HG02759 (cell line): Measurements from ENCODE around the gene CAMK1D.

ENCODE experiments used
- ATAC-seq: cut with Tn5 transposase; IDR thresholded peaks from one replicate; pipeline ENCODE4 v1.9.1; 2021; ENCODE audit warnings: mild to moderate bottlenecking, moderate library complexity; ENCODE audit not compliant: unreplicated experiment

Gene CAMK1D

DNA sequence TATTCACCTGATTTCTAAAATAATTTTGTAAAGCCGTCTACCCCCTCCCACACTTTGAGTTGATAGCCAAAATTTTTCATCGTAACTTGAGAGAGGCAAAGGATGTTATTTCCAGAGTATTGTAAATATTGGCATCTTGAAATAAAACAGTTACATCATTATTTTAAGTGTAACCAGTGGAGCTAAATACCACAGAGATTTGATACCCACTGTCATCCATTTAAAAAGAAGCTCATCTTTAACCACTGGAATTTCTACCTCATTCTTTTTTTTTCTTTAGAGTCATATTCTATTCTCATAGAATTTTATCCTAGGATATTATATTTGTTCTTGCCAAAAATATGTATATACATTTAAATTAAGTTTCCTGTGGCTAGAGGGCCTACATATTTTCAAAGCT is 48.6 kb downstream of the CAMK1D start:
- no peak for ATAC-seq

DNA sequence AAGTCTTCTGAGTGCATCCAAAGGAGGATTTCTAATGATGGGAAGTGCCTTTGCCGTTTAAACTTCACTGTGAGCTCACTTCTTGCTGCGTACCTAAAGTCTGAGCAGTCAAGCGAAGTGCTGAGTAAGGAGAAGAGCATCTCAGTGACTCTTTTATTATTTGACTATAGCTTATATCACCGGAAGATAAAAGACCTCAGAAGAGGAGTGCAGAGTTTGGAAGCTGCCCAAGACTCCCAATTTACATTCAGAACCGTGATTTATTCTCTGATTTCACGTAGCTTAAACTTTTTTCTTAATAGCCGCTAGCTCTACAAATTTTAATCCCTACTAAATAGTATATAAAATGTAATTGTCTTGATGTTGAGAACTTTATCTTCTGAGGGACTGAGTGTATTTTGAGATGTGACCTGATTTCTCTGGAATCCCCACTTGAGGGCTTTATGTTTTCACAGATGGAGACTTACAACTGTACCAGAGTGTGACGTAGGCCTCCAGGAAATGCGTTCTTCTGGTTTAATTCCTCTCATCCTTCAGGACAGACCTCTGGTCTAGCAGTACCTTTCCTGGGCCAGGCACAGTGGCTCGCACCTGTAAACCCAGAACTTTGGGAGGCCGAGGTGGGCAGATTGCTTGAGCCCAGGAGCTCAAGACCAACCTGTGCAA is 51.1 kb downstream of the CAMK1D start:
- no peak for ATAC-seq

DNA sequence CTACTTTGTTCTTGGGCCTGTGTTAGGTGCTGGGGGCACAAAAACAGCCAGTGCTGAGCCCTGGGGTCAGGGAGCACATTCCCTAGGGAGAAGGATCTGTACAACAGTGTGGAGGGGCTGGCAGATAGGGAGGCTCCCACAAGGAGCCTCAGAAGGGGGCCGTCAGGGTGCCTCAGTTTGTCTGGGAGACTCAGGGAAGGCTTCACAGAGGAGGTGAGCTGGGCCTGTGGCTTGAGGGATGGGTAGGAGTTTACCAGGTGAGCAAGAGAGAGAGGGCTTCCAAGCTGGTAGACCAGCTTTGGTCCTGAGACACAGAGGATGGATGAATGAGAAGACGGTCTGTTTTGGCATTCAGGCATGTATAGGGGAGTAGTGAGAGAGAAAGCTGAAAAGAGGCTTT is 52.1 kb downstream of the CAMK1D start:
- ATAC-seq, result no peak

DNA sequence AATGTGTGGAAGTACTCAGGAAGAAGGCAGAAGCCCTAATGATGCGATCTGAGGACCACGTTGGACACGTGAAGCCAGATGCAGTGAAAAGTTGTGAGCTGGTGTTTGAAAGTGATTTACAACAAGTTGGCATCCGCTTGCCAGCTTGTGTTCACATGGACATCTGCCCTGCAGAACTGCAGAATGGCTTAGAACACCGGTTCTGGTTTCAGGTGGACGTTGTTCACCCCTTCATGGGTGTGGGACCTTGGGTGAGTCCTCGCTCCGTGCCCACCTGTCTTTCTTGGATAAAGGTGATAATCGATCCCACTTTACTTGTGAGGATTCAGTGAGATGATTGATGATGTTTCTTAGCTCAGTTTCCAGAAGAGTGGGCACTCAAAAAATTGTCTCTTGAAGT is 53.8 kb downstream of the CAMK1D start:
- no peak for ATAC-seq

DNA sequence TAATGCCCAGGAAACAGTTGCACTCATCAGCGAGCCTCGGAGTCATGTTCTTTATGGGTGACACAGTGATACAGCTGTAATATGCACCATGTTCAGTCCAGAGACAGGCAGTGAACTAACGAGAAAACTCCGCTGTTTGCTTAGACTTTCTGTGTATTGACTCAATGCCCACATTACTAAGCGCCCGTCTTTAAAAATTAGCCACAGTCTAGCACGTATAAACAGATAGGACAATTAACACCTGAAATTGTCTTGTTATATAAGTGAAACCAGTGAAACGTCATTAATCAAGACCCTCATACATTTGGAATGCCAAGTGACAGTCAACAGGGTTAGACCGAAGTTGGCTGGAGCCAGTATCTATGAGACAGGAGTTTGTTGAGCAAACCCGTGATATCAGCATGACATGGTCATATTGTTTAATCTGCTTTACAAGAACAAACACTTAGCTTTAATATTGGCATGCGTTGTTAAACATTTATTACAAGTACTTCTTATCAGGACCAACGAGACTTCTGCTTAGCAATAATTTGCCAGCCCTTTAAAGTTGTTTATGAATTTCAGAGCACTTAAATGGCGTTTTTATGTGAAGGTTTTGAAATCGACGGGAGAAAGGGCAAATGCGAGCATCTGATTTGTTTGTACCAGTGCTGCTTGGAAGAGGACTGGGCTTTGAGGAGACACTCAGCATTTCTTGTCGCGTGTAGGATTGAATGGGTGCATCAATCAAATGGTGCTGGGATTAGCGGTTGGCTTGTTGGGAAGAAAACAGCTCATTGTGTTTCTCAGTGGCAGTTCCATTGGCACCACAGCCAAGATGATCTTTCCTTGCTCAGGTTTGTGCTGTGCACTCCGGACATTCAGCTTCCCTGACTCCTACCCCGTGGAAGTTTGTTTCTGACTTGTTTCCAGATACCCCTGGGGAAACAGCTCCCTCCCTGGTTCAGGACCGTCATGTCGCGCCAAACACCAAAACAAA is 56.3 kb downstream of the CAMK1D start:
- no peak for ATAC-seq

DNA sequence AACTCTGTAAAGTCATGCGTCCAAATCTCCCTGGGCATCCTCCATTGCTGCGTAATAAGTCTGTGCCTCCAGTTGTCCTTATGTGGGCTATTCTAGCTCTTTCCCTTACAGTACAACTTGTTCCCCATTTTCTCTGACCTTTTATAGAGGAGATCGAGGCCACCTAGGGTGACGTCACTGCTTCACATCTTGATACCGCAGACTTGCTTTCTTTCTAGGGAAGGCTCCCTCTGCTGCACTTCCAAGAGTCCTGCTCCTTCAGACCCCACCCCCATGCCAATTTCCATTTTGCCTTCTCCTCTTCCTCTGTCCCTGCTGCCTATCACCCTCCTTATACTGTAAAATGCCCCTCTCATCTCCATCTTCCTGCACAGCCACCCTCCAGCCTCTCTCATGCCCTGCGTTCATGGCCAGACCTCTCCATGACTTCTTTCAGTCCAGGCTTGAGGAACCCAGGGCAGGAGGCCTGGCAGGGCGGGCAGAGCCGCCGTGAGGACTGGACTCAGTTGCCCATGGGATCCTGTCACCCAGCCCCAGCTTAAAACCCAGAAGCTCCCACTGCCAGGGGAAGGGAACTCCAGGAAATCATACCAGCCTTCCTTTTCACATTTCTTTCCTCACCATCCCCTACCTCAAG is 57.5 kb downstream of the CAMK1D start:
- ATAC-seq, result no peak

DNA sequence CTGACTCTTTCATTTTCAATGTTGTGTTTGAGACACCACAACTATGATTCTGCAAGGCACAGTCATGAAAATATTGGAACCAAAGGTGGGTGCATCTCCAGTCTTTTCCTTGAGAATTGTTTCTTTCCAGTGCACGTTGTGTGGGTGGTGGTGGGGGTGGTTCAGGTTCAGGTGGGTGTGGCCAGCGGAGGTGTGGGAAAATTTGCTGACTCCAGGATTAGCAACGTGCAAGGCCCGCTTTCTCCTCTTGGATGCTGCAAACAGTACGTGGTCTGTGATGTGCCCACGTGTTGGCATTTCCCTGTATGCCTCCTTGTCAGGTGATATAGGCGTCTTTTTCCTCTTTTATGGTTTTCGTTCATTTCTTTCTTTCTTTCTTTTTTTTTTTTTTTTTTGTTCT is 59.1 kb downstream of the CAMK1D start:
- no peak for ATAC-seq

DNA sequence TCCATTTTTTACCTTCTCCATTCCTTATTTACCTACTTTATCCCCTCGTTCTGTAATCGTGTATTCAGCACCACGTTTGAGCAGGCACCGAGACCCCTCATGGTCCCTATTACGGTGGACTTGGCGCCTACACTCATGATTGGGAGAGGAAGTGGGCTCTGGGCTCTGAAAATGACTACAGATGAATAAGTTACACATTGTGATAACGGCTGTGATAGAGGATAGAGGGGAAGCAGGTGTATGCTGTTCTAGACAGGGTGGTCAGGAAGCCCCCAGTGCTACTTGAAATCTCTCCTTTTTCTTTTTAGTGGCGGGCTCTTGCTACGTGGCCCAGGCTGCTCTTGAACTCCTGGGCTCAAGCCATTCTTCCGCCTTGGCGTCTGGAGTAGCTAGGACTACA is 59.8 kb downstream of the CAMK1D start:
- no peak for ATAC-seq

DNA sequence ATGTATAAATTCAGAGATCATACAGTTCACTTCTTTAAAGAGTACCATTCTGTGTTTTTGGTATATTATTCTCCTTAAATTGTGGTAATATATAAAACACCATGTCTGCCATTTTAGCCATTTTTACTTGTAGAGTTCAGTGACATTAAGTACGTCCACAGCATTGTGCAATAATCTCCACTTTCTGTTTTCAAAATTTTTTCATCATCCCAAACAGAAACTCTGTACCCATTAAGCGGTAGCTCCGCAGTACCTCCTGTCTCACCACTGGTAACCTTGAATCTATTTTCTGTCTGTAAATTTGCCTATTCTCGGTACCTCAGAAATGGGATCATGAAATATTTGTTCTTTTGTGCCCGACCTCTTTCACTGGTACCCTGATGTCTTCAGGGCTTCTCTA is 60.3 kb downstream of the CAMK1D start:
- ATAC-seq, result no peak

DNA sequence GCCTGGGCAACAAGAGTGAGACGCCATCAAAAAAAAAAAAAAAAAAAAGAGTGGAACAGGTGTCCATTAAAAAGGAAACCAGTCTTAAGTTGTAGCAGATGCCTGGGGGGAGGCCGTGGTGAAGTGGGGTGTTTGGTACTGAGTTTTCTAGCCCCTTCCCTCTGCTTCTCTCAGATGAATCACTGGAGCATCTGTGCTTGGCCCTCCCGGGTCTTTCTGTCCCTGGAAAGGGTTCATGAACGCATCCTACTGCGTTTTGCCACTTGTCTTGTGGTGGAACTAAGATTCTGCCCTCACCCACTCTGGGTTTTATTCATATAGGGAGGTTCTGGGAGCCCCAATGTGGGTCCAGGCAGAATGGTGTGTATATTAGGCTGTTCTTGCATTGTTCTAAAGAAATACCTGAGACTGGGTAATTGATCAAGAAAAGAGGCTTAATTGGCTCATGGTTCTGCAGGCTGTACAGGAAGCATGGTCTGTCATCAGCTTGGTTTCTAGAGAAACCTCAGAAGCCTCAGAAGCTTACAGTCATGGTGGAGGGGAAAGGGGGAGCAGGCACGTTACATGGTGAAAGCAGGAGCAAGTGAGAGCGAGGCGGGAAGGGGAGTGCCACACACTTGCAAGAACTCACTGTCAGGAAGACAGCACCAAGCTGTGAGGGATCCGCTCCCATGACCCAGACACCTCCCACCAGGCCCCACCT is 63.5 kb downstream of the CAMK1D start:
- no peak for ATAC-seq

DNA sequence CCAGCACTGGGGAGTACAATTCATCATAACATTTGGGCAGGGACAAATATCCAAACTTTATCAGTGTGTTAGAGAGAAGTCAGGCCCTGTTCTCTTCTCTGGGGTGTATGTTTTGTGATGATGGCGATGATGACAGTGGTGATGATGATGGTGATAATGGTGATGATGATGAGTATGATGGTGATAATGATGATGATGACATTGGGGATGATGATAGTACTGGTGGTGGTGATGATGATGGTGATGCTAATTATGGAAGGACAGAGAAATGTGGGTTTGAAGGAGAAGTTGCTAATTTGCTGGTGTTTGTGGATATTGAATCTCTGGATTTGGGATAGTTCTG is 64.0 kb downstream of the CAMK1D start:
- ATAC-seq, result no peak

DNA sequence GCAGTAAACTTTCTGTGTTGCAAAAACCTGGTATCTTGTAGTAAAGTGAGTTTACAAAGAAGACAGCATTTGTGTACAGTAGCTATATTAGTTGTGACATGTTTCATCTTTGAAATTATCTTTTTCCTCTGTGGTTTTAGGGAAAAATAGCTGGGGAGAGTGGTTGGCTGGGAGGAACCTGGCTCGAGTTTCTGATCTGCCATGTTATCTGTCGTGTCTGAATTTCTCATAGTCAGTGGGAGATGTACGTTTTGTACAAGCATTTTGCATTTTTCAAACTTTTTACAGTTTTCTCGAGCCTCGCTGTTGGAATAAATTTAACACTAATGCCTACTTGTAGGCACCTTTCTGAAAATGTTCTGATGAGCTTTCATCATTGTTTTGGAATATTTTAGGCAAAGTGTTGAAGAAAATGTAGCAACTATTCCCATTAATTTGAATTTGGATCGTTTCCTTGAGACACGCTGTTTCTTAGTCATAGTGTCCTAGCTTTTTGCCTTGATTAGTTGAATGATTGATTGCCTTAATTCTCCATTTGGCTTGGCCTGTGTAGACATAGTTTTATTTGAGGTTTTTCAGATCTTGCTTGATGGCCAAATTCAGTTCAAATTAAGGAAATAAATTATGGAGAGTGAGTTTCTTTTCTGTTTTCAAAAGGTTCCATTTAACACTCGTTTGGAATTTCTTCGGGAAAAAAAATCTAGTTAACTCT is 65.1 kb downstream of the CAMK1D start:
- no peak for ATAC-seq

DNA sequence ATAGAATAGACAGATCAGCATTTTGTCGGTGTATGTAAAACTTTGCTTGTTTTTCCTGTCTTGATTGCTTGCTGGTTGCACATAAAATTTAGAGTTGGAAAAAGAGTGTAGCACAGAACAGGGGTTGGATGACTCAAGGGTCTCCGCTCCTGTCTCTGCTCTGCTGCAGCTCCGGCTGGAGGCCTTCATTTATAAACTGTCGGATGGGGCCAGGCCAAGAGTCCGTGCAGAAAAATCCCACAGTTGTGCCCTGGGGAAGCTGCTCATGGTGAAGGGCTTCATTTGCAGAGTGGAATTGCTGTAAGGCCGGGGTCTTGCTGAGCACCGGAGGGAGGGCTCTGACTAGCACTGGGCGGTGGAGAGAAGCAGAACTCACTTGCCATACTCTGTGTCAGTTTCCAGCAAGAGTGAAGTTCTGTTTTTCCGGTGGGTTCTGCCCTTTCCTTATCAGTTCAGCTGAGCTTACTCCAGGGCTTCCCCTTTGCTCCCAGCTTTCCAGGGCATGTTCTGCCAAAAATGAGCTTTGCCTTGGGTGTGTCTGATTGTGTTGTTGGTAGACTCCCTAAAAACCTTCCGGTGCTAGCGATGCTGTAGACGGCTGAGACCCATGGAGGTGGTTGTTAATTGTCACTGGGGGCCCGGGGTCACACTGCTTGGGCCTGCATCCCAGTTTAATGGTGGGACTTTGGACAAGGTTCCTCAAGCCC is 67.2 kb downstream of the CAMK1D start:
- no peak for ATAC-seq

DNA sequence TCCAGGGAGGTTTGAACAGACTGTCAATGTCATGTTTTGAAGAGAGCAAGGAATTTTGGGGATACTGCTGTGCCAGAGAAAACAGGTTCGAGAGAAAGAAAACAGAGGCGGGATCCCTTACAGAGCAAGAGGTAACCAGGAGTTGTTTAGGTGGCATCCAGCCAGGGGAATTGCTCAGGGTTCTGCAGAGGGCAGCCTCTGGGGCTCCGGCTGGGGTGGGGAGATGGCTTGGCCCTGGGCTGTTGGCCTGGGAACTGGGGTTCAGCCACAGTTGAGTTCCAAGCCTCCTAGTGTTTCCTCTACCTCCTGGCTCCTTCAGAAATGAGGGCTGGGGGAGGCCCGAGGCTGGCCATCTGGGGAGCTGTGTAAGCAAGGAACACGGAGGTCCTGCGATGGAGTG is 68.0 kb downstream of the CAMK1D start:
- no peak for ATAC-seq

DNA sequence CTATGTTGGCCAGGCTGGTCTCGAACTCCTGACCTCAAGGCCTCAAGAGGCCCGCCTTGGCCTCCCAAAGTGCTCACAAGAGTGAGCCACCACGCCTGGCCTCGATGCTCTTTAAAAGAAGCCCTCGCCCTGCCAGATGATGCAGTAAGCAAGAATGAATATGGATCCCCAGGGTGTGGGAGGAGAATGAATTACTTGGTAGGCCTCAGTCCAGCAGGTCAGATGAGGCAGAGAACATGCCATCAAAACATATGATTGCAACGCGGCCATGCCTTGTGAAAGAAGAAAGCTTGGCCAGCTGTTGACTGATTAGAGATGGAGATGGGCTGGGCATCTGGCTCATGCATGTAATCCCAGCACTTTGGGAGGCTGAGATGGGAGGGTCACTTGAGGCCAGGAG is 68.7 kb downstream of the CAMK1D start:
- no peak for ATAC-seq

DNA sequence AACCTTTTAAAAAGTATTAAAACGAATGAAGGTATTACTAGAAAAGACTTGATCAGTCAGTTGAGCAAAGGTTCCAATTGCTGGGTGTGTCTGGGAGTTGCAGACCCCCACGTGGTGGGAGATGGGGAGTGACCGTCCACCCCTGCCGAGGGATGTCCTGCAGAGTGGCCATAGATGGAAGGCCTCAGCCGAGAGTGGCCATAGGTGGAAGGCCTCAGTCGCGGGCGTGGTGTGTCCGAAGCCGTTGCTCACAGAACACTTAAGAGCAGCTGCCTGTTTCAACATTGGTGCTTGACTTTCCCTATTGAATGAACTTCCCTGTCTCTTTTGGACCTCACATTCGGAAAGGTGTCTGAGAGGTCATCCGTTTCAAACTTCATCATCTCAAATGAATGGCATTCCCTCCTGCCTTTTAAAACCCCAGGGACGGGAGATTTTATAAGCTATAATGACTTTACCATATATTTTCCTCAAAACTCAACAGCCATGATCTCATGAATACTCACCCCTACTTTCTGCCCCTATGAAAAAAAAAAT is 69.4 kb downstream of the CAMK1D start:
- no peak for ATAC-seq

DNA sequence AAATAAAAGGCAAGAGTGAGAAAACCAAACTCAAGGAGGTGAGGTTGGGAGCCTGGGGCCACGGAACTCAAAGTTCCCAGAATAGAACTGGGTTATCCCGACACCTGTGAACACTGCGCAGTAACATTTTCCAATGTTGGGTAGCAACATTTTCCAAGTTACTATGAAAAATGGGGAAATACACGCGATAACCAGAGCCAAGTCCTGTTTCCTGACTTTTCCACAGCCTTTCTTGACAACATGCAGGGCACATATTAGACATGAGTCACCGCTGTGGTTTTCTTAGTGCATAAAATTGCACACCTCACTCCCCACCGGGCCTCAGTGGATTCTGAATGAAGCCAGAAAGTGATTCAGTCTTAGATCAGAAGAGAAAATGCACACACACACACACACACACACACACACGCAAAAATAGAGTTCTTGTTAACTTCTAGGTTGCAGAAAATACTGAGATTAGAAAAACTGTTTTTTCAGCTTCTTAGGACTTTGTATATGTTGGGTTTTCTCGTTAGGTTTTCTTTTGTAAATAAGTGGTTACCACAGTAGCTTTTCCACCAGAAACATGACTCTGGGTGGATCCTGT is 70.0 kb downstream of the CAMK1D start:
- no peak for ATAC-seq

DNA sequence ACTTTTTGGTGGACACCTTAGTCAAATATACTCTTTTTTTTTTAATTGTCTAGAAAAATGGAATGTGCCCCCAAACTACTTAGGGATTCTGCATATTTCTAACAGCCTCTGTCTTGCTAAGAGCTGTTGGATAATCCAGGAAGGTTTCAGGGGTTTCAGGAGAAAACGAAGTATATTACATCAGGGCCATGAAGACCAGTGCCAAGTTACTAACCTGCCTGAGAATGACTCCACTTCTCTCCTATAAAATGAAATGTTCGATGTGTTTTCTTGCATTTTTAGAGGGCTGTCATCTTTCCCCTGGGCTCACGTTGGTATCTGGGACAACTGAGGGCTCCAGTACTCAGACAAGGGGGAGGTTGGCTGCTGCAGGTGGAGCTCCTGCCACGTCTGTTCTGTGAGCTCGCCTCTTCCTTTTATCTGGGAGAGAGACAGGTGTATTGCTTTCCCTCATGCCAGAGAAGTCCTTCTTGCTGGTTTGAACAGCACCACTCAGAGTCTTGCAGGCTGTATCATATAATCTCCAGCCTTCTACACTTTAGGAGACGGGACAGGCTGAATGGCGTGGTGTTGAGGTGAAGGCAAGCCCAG is 71.3 kb downstream of the CAMK1D start:
- no peak for ATAC-seq

DNA sequence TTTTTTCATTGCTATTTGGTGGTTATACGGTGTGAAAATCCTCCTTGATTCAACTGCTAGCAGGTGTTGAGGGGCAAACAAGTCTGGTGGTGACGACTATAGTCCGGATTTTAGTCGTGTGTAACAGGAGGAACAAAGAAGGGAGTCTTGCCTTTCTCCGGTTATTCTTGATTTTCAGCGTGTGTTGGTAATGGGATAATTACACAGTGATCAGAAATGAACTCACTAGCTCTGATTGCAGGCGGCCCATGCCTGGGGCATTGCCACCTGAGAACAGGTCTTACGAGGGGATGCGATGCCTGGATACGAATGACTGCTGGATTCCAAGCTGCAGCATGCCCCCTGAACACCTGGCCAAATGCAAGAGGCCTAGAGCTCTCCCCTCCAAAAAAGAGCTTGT is 72.8 kb downstream of the CAMK1D start:
- ATAC-seq, result no peak
